Activated naive CD8-positive, alpha-beta T cell treated with anti-CD3 and anti-CD28 coated beads, Interleukin-2, amount 10 ng/mL, durations not matched to agents 7 days and 5 days (primary cell): ENCODE data around the gene FREM3. TPM values are rescaled to one million over a fixed set of nuclear protein-coding genes. Genes with fewer than 3 reads are reported as not detected.
"Not testable (repeated sequence)": the region's sequence is repeated elsewhere in the genome, so short reads cannot be mapped to it uniquely, and the experiment has no call there.

Source experiments
- ATAC-seq: fragments of 150-1000 bp; cut with Tn5 transposase; one replicate; pipeline ENCODE4 v1.10.0; 2021; ENCODE audit warnings: low read depth, moderate library complexity
- POLR2A ChIA-PET: fragments of 350-600 bp; sonication (Branson Sonifier 250); formaldehyde crosslinking; loops from one replicate; lab custom pipeline; 2021; ENCODE audit warnings: antibody characterized with exemption; lab: Charles Lee
- DNase-seq: peaks from one replicate; pipeline ENCODE4 v3.0.0; 2021
- H3K27ac Mint-ChIP-seq: one replicate; pipeline ENCODE4 v1.8.0; 2022; ENCODE audit warnings: mild to moderate bottlenecking, mixed read lengths
- H3K27me3 Mint-ChIP-seq: one replicate; pipeline ENCODE4 v1.8.0; 2022; ENCODE audit warnings: mild to moderate bottlenecking, moderate library complexity, mixed read lengths
- H3K36me3 Mint-ChIP-seq: one replicate; pipeline ENCODE4 v1.8.0; 2021; ENCODE audit warnings: mild to moderate bottlenecking, mixed read lengths
- H3K4me1 Mint-ChIP-seq: one replicate; pipeline ENCODE4 v1.8.0; 2021; ENCODE audit warnings: mixed read lengths
- H3K4me3 Mint-ChIP-seq: one replicate; pipeline ENCODE4 v1.8.0; 2022; ENCODE audit warnings: mild to moderate bottlenecking, moderate library complexity, mixed read lengths
- H3K9me3 Mint-ChIP-seq: one replicate; pipeline ENCODE4 v1.8.0; 2021; ENCODE audit warnings: mixed read lengths
- total RNA-seq, 2 experiments: library from RNA; stranded (reverse); gene quantifications; one replicate each; pipeline ENCODE4 v1.2.3, GENCODE V29; 2021

FREM3 gene
- total RNA-seq, 2 experiments from 2014 or later: not detected

DNA sequence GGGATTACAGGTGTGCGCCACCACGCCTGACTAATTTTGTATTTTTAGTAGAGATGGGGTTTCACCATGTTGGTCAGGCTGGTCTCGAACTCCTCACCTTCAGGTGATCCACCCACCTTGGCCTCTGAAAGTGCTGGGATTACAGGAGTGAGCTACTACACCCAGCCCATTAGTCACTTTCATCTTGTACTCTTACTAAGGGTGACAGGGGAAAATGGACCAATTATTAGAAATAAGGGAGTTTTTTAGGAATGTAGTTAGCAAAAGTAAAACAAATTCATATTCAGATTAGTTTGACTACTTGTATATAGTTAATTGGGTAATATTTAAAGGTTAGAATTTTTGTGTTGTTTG is 160.8 kb downstream of the FREM3 start:
- POLR2A ChIA-PET: no interaction called here

DNA sequence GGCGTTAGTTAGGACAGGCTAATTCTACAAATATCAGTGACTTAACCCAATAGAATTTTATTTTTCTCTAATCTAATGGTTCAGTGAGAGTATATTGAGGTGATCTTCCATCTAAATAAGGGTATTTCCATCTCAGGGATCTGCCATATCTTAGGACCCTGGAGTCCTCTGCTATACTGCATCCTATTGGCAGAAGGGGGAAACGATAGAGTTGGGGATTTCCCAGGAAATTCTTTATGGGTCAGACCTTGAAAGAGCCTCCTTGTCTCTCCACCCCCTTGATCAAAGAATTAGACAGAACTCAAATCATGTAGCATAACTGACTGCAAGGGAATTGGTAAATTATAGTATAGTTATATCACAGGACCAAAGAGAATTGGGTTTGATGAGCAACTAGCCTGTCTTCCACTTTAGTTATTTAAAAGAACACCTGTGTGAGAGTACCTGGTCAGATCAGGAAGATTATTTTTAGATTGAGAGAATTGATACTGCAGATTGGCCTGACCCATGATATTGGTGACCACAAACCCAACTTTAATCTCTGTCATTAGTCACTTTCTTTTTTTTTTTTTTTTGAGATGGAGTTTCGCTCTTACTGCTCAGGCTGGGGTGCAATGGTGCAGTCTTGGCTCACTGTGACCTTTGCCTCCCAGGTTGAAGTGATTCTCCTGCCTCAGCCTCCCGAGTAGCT is 161.4 kb downstream of the FREM3 start:
- Mint-ChIP-seq H3K36me3 (peaks cover 59% of the 10 kb centered on the region), H3K27ac (no peak overlapping the region), H3K27me3 (no peaks in the 10 kb centered on the region), H3K9me3 (peaks cover 2% of the 10 kb centered on the region), H3K4me1 (peaks cover 4% of the 10 kb centered on the region), H3K4me3 (no peak overlapping the region)
- DNase-seq (no peak), ATAC-seq (no peak)
- POLR2A ChIA-PET: no interaction called here

More for the DNA sequence above, 160.8 kb downstream of the FREM3 start:
- no peak overlapping the region for H3K4me3 Mint-ChIP-seq
- H3K27ac Mint-ChIP-seq: no peak overlapping the region
- DNase-seq (no peak), ATAC-seq (no peak)
- H3K27me3 Mint-ChIP-seq: no peaks in the 10 kb centered on the region
- H3K9me3 Mint-ChIP-seq: peaks cover 2% of the 10 kb centered on the region
- H3K4me1 Mint-ChIP-seq: peaks cover 4% of the 10 kb centered on the region
- H3K36me3 Mint-ChIP-seq: peaks cover 59% of the 10 kb centered on the region

GRCh38 chr4:143531788-143532491 is 168.5 kb downstream of the FREM3 start:
- H3K4me1 Mint-ChIP-seq: peaks cover 5% of the 10 kb centered on the region
- no peak overlapping the region for H3K4me3 Mint-ChIP-seq
- DNase-seq (no peak), ATAC-seq (no peak)
- no peaks in the 10 kb centered on the region for H3K27me3 Mint-ChIP-seq
- H3K9me3 Mint-ChIP-seq: no peaks in the 10 kb centered on the region
- no peak overlapping the region for H3K27ac Mint-ChIP-seq
- H3K36me3 Mint-ChIP-seq: peaks cover 36% of the 10 kb centered on the region
- POLR2A ChIA-PET: interaction anchor here (0.6 kb wide), 1 partner anchor 18 kb away, joined by 3 read pairs; no protein-coding TSS in a partner anchor

DNA sequence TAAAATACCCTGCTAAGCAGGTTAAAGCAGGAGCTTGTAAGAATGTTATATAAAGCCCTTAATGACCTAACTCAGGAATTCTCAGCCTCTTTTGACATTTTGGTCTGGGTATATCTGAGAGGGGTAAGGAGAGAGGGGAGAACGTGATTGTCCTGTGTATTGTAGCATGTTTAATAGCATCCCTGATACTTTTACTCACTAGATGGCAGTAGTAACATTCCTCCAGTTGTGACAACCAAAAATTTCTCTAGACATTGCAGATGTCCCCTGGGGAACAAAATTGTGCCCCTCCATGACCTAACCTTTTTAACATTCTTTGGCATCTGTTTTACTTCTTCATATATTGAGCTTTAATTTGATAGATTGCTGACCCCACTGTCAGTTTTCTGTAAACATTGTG is 169.1 kb downstream of the FREM3 start:
- Mint-ChIP-seq H3K4me1 (peaks cover 5% of the 10 kb centered on the region), H3K9me3 (no peaks in the 10 kb centered on the region), H3K27ac (no peak overlapping the region), H3K27me3 (no peaks in the 10 kb centered on the region), H3K36me3 (peaks cover 35% of the 10 kb centered on the region), H3K4me3 (no peak overlapping the region)
- POLR2A ChIA-PET: no interaction called here
- DNase-seq (no peak), ATAC-seq (no peak)

- Mint-ChIP-seq H3K27ac (peak overlapping the region; percentile 11), H3K36me3 (peaks cover 26% of the 10 kb centered on the region), H3K4me1 (peaks cover 10% of the 10 kb centered on the region)
- H3K9me3 Mint-ChIP-seq, ATAC-seq, POLR2A ChIA-PET, H3K4me3 Mint-ChIP-seq, DNase-seq, H3K27me3 Mint-ChIP-seq: not testable (repeated sequence)
These were observed 172.4 kb downstream of the FREM3 start for GRCh38 chr4:143528046-143528445.

Other genes with a start within 250 kb of the FREM3 start
- 10 to 100 TPM; 52.4 to 52.7 TPM for gene SMARCA5, start 187.0 kb downstream of the FREM3 start, total RNA-seq
- gene GYPE, start 204.9 kb upstream of the FREM3 start, total RNA-seq: 1 to 10 TPM; 3.0 to 3.5 TPM